Skin epidermis (tissue), 12 donors: ENCODE results near the gene PELI1.
"Not testable (repeated sequence)": the region's sequence is repeated elsewhere in the genome, so short reads cannot be mapped to it uniquely, and the experiment has no call there.

ENCODE experiments used
- H3K27ac ChIP-seq, 21 experiments: fragments of 200-600 bp; sonication (generic) in 11 of 21; one replicate each; pipeline ENCODE4 v1.5.0; 2020; ENCODE audit warnings: mild to moderate bottlenecking in 3 of 21, inconsistent platforms in 2 of 21, moderate library complexity in 2 of 21
- H3K4me3 ChIP-seq, 7 experiments: fragments of 200-600 bp; sonication (generic) in 2 of 7; one replicate each; pipeline ENCODE4 v1.5.0; 2020; ENCODE audit warnings: inconsistent platforms in 2 of 7, mild to moderate bottlenecking in 2 of 7, moderate library complexity in 1 of 7

PELI1 gene

DNA sequence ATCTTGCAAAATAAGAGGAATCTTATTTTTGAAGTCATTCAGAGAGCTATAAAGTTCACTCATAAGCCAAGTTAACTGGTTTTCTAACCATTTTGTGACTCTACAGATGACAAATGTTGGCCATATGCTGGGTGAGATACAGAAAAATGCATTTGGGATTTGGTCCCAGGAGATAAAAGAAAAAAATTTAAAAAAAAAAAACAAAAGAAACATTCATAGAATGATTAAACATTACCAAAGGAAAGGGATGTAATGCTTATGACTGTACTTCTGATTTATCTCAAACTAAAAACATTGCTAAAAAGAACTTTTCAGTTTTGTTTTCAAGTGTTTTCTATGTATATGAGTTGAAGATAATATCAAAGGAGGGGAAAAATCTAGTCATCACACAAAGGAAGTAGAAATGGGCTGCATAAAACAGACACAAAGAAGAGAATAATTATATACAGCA is 43.1 kb downstream of the PELI1 start:
- Histone ChIP-seq H3K4me3 (no peak overlapping the region), H3K27ac (peak overlapping the region in 3 of 21 experiments; percentile 12 to 38 (median 32))

DNA sequence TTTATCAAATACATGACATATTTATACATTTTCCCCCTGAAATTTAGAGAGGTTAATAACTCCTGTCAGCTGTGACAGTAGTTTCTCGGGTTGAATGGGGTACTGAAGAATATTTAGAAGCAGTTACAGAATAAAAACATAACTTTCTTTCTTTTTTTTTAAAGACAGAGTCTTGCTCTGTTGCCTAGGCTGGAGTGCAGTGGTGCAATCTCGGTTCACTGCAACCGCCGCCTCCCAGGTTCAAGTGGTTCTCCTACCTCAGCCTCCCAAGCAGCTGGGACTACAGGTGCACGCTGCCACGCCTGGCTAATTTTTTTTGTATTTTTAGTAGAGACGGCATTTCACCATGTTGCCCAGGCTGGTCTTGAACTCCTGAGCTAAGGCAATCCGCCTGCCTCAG is 43.6 kb downstream of the PELI1 start:
- peak overlapping the region in 2 of 21 experiments; percentile 32 to 38 for H3K27ac ChIP-seq
- H3K4me3 ChIP-seq: not testable (repeated sequence)

DNA sequence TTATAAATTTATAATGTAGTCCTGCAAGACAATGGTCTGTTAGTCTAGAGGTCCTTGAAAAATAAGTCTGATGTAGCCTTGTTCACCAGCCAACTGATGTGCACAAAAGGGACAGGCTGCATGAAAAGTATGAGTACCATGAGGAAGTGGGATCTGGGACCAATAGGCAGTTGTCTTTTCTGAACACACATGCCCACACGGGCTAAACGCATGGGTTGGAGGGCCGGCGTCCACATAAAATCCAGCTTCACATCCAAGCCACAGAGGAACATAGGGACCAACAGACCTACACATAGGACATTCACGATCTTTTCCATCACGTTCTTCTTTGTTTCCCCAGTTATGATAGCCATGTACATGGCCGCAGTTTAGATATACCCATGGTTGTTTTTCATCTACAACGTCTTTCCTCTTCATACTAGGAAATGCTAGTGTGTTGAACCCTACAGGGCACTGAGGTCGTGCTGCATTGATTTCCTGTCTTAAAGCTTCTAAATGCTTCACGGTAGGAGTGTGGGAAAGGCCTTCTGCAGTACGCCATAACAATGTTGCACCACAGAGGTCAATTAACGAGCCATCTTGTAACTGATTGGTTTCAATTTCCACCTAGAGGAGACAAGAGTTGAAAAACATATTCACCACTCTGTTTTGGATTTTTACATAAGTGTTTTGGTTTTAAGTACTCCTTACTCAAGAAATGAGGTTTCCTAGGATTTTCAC is 49.4 kb downstream of the PELI1 start:
- H3K4me3 ChIP-seq: no peak overlapping the region
- no peak overlapping the region for H3K27ac ChIP-seq

DNA sequence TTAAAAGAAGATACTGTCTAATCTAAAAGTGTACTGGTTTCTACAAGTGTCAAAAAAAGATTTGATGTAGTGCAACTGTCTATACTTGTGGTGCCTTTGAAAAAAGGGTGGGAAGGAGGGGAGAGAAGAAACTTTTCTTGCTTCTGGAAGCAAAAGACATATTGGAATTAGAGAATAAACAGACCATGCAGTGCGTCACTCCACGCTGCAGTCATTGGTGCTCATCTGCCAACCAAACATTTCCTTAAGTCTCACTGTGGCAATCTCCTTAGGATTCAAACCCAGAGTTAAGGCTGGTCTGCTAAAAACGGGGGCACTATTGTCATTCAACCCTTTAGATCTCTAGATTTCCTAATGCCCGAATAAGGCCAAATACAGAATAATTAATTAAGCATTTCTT is 50.9 kb downstream of the PELI1 start:
- H3K27ac ChIP-seq: no peak overlapping the region
- no peak overlapping the region for H3K4me3 ChIP-seq

DNA sequence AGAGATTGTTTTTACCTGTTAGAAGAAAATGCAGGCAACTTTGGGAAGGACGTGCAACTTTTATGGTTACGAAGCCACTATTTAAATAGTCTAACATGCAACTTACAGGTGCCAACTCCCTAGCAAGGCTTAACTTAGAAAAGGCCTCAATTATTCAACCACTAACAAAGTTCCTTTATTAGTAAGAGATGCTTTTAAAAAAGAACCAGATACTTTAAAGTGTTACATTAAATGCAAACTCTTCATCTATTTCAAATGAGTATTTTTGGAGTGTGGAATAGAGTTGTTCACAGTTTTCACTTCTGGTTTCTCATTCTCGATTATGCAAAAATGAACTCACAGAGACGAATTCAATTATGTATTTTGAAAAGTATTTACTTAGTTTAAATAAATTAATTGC is 51.7 kb downstream of the PELI1 start:
- Histone ChIP-seq H3K4me3 (no peak overlapping the region), H3K27ac (no peak overlapping the region)

DNA sequence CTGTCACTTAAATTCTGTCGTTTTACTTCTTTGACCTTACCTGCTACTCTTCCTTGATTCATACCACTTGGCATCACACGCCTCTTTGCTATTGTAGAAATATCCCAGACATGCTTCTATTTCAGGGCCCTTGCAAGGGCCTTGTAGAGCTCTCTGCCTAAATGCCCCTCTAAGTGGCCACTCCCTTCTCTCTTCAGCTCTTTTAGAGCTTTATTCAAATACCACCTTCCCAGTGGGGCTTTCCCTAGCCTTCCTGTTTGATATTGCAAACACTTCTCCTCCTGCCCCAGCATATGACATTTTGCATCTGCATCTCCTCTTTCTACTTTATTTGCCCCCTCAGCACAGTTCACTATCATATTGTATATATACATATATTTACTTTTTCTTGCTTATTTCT is 54.0 kb downstream of the PELI1 start:
- Histone ChIP-seq H3K4me3 (no peak overlapping the region), H3K27ac (no peak overlapping the region)

DNA sequence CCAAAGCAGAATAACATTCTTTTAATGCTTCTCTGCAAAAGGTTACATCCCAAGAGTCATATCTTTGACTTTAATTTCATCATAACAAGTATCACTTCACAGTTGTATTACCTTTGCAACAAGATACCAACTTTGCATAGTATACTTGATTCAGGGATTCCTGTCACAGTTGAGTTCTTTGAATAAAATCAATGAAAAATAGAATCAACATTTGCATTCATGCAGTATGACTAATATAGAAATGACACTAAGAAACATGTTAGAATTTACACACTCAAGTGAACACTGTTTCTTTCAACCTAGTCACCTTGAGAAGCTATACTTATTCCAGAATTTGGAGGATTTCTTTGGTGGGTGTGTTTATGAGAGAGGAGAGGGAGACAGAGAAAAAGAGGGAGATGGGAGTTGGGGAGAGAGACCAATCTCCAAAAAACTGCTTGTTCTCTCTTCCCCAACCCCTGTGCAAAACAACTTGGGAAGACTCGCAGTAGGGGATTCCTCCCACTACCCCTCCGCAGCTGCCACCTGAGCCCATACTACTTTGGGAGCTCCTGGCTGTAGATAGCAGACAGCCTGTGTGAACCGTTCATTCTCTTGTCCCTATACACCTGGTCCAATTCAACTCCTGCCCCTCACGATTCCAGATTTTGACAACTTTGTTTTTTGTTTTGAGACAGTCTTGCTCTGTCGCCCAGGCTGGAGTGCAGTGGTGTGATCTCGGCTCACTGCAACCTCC is 57.7 kb downstream of the PELI1 start:
- Histone ChIP-seq H3K4me3 (no peak overlapping the region), H3K27ac (no peak overlapping the region)

DNA sequence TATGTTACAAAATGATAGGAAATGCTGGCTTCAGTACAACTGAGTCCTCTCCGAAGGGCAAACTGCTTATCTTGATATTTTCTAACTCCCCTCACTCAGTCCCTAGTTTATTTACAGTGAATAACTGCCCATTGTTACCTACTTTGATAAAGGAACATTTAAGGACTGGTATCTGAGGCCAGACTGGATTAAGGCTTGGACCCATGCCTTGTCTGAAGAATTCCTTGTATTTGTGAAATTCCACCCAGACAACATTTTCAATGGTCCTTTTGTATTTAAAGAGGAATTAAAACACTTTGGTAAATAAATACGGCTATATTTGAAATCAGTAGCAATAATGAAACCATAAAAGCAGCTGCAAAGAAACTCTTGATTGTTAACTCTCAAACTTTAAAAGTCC is 58.3 kb downstream of the PELI1 start:
- no peak overlapping the region for H3K4me3 ChIP-seq
- no peak overlapping the region for H3K27ac ChIP-seq

DNA sequence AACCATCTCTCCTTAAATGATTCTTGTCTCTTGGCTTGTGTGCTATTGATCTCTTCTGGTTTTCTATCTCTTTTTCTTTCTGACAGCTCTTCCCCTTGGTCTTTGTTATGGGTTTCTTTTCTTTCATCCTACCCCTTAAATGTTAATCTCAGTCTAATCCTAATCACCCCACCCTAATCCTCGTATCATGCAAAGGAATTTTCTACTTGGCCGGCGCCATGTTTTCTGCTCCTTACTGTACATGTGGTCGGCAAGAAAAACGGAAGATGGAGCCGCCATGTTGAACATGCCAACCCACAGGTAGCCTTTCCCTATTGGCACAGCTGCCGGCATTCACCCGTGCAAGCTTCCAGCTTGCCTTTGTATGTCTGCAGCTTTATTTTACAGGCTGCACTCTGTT is 63.2 kb downstream of the PELI1 start:
- no peak overlapping the region for H3K4me3 ChIP-seq
- H3K27ac ChIP-seq: no peak overlapping the region

DNA sequence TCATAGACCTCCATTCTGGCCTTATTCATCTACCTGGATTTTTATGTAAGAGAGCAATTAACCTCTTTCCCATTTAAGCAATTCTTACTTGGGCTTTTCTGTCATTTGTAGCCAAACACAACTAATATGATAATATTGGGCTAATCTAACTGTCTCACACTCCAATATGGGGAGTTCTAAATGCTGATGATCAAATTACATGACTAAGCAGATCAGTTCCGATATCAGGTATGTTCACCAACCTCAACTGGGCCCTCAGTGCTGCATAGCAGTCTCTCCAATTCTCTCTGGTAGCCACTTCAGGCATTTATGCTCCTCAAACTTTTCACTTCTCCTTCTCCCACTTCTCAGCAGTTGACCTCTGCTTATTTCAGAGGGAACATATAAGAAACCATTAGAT is 64.0 kb downstream of the PELI1 start:
- Histone ChIP-seq H3K27ac (no peak overlapping the region), H3K4me3 (no peak overlapping the region)

DNA sequence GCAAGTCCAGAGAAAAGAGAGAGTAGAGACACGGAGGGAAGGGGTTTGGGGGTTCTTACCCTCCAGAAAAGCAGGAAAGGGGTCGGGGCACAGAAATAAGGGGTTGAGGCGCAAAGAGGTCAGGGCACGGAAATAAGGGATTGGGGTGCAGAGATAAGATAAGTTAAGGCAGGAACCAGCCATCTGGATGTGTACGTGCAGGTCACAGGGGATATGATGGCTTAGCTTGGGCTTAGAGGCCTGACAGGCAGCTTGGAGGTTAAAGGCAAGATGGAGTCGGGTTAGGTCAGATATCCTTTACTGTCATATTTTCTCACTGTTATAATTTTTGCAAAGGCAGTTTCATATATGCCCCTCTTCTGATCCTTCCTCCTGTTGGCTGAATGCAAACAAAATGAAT is 64.5 kb downstream of the PELI1 start:
- not testable (repeated sequence) for H3K4me3 ChIP-seq, H3K27ac ChIP-seq

DNA sequence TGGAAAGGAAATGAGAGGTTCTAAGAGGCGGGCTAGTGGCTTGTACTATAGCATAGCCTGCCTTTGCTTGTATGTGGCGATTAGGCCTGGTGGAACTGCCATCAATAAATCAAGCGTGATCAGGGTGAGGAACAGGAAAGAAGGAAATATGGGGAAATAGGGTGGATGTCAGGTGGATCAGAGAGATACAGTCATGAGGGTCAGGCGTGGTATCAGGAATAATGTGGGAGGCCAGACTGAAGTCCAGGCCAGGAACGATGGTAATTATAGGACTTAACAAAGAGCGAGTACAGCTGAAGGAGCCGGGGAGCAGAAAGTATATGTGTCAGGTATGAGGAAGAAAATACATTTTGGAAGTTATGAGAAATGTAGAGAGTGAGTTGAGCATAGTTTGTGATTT is 67.4 kb downstream of the PELI1 start:
- not testable (repeated sequence) for H3K4me3 ChIP-seq, H3K27ac ChIP-seq

DNA sequence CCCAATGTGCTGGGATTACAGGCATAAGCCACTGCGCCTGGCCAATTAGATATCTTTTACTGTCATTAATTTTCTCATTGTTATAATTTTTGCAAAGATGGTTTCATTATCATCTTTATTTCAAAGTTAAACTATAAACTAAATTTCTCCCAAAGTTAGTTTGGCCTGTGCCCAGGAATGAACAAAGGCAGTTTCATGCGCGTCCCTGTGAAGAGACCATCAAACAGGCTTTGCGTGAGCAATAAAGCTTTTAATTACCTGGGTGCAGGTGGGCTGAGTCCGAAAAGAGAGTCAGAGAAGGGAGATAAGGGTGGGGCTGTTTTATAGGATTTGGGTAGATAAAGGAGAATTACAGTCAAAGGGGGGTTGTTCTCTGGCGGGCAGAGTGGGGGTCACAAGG is 69.6 kb downstream of the PELI1 start:
- not testable (repeated sequence) for H3K27ac ChIP-seq, H3K4me3 ChIP-seq

DNA sequence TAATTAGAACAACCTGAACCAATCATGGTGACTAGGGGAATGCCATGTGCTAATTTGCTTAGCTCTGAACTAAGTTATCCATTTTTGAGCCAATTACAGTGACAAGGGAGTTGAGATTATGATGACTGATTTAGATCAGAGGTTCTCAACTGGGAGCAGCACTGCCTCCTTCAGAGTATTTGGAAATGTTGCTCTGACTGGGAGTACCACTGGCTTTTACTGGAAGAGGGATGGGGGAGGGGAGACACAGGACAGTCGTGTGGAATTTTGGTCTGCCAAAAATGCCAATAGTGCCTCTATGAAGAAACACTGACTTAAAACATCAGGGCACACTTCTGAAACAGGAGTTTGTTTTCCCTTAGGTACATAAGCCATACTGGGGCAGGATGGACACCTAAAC is 76.9 kb downstream of the PELI1 start:
- no peak overlapping the region for H3K27ac ChIP-seq
- H3K4me3 ChIP-seq: no peak overlapping the region

DNA sequence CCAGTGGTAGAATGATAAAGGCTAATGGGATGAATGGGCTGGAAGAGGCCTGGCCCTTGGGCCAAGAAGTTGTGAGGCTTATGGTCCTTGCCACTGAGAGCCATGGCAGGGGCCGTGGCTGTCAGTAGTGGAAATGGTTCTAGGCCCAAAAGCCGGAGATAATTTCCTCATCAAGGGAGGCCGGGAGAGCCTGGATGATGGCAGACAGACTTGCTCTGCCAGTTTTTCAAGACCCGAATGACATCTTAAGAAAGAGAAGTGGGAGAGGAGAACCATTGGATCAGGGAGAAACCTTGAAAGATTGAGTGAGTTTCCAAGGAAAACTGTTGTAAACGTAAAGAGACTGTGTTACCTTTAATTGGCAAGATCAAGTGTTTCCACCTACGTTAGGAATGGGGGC is 78.7 kb downstream of the PELI1 start:
- no peak overlapping the region for H3K4me3 ChIP-seq
- H3K27ac ChIP-seq: peak overlapping the region in 7 of 21 experiments; percentile 9 to 60 (median 37)

DNA sequence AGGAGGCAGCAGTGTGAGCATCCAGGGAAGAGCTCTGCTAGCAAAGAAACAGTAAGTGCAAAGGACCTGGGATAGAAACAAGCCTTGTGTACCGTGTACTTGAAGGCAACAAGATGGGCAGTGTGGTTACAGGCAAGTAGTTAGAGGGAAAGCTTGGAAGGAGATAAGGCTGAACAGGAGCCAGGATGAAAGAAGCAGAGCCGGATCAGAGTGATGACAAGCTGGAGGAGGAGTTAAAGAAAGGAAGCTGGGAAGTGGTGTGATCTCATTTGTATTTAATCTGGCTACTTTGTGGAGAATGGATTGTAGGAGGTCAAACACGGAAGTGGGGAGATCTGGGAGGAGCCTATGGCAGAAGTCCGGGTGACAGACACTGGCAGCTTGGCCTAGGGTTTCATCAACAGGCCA is 80.3 kb downstream of the PELI1 start:
- H3K27ac ChIP-seq: peak overlapping the region in 15 of 21 experiments; percentile 4 to 65 (median 56)

DNA sequence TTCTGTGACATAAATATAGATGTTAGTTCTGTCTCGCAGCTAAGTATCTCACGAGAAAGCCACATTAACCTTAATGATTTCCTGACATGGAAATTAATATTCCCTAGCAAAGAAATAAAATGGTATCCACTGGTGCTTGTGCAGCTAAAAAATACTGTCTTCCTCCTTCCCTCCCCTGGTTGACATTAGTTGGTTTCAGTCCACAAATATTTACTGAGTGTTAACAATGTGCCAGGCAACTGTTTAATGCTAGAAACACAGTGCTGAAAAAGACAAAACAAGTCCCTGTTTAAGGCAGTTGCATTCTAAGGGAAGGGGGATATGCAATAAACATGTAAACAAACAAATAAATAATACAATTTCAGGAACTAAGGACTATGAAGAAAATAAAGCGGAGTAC is 80.8 kb downstream of the PELI1 start:
- Histone ChIP-seq H3K4me3 (no peak overlapping the region), H3K27ac (peak overlapping the region in 12 of 21 experiments; percentile 4 to 65 (median 54))

More for the DNA sequence above, 80.3 kb downstream of the PELI1 start:
- H3K4me3 ChIP-seq: no peak overlapping the region

DNA sequence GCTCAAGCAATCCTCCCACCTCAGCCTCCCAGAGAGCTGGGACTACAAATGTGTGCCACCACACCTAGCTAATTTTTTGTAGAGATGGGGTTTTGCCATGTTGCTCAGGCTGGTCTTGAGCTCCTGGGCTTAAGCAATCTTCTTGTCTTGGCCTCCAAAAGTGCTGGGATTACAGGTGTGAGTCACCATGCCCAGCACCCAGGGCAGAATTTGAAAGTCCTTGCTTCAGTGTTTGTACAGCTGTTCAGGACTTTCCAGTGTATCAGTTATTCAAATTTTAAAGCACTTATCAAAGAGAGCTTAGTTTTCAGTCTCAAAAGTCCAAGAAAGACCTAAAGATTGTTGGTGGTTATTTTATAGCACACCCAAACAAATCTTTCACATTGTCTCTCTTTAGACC is 81.4 kb downstream of the PELI1 start:
- Histone ChIP-seq H3K27ac (peak overlapping the region in 5 of 21 experiments; percentile 13 to 64 (median 31)), H3K4me3 (no peak overlapping the region)

DNA sequence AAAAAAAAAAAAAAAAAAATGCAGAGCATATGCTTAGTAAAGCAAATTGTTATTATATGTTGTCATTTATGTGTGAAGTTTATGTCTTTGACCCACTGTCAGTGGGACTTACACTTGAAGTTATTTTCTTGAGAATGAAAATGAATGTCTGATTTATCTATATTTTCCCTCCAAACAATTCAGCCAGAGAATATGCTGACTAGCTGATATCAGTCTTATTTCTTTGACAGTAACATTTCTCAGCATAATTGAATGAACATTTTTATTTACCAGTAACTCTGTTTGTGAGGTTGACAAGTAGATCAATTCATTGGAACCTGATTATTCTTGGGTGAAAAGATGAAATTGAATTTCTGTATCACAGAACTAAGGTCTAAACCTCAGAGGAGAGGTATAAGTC is 85.0 kb downstream of the PELI1 start:
- H3K4me3 ChIP-seq: no peak overlapping the region
- no peak overlapping the region for H3K27ac ChIP-seq

DNA sequence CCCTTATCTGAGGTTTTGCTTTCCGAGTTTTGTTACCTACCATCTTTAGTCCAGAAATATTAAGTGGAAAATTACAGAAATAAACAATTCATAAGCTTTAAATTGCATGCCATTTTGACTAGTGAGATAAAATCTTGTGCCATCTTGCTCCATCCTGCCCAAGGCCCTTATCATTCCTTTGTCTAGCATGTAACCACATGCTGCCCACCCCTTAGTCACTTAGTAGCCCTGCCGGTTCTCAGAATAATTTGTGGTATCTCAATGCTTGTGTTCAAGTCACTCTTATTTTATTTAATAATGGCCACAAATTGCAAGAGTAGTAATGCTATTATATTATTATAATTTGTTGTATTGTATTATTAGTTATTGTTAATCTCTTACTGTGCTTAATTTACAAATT is 88.2 kb downstream of the PELI1 start:
- no peak overlapping the region for H3K4me3 ChIP-seq
- H3K27ac ChIP-seq: peak overlapping the region in 2 of 21 experiments; percentile 35 to 49

DNA sequence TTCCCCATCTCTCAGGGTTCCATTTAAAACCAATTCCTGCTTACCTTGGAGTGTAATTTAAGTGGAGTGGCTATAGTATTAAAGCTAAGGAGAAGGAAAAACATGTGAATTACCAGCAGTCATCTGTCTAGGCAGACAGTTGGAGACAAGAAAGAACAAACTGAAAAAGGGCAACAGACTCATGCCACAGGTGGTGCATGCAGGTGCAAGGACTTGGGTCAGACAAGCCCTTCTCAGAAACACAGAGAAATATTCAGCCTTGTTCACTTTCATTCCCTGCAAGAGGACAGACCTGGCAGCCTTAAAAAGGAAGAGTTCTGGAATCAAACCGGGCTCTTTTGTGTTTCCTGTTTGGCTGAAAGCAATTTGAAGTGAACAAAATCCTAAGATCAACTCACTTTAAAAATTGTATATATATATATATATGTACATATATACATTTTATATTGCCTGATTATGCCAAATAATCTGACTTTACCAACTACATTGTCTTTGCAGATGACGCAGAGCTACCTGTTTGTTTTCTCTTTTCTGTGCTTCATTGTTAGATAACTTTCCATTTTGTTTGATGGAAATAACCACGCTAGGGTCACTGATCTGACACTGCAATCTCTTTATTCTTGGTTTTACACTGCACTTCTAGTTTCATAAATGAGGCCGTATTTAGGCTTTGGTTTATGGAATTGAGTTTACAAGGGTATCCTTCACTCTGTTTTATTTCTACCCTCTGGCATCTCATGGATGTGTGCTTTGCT is 89.9 kb downstream of the PELI1 start:
- Histone ChIP-seq H3K4me3 (no peak overlapping the region), H3K27ac (no peak overlapping the region)
